ENCODE data around the gene PWP2. TPM values are rescaled to one million over a fixed set of nuclear protein-coding genes. Genes with fewer than 3 reads are reported as not detected.

Gene PWP2
- total and polyA plus RNA-seq, 12 donors, result 1.0 to 14.8 (median 5.4) TPM; not detected in 1

GRCh38 chr21:44086636-44087425 is 20.4 kb upstream of the PWP2 start:
- Histone ChIP-seq H3K27me3 (no peaks in the 10 kb centered on the region), H3K36me3 (peaks cover 0 to 100% (median 39%) of the 10 kb centered on the region in 9 donors), H3K9me3 (no peaks in the 10 kb centered on the region), H3K27ac (peak overlapping the region; percentile 71 to 89 (median 82)), H3K4me1 (peaks cover 29 to 80% (median 62%) of the 10 kb centered on the region in 9 donors), H3K4me3 (no peak overlapping the region)
- WGBS, 2 donors, result 72 to 75% methylated on average over 21 of the region's 21 CpGs
- intact Hi-C loops (cut with DNase I), result no loop called here
- peak in 6 of 8 donors; percentile 4 to 36 (median 22) for ATAC-seq
- TF ChIP-seq CTCF (IDR thresholded peaks at IDR 0.05), result no peak
- no peak for DNase-seq

- Histone ChIP-seq H3K4me1 (peaks cover 29 to 76% (median 57%) of the 10 kb centered on the region in 9 donors), H3K9me3 (no peaks in the 10 kb centered on the region), H3K27me3 (no peaks in the 10 kb centered on the region), H3K36me3 (peaks cover 0 to 100% (median 42%) of the 10 kb centered on the region in 9 donors), H3K4me3 (no peak overlapping the region), H3K27ac (peak overlapping the region; percentile 71 to 89 (median 82))
- ATAC-seq, result peak in 1 of 8 donors; percentile 20
- no peak for DNase-seq
- no peak for TF ChIP-seq CTCF (IDR thresholded peaks at IDR 0.05)
- 84 to 86% methylated on average over 33 of the region's 33 CpGs for WGBS, 2 donors
- intact Hi-C loops (cut with DNase I), result no loop called here
These were observed 19.5 kb upstream of the PWP2 start for GRCh38 chr21:44087426-44088400.

- 93 to 94% methylated on average over 18 of the region's 18 CpGs for WGBS, 2 donors
- Histone ChIP-seq H3K36me3 (peaks cover 0 to 100% (median 38%) of the 10 kb centered on the region in 9 donors), H3K4me1 (peaks cover 29 to 69% (median 50%) of the 10 kb centered on the region in 9 donors), H3K27me3 (no peaks in the 10 kb centered on the region), H3K4me3 (no peak overlapping the region), H3K9me3 (no peaks in the 10 kb centered on the region), H3K27ac (peak overlapping the region in 3 of 10 donors; percentile 71 to 89 (median 88))
- intact Hi-C loops (cut with DNase I), result no loop called here
- ATAC-seq (no peak), DNase-seq (no peak)
- TF ChIP-seq CTCF (IDR thresholded peaks at IDR 0.05), result no peak
These were observed 18.8 kb upstream of the PWP2 start for GRCh38 chr21:44088401-44088780.
